ENCODE data around the gene MYNN.

MYNN gene

DNA sequence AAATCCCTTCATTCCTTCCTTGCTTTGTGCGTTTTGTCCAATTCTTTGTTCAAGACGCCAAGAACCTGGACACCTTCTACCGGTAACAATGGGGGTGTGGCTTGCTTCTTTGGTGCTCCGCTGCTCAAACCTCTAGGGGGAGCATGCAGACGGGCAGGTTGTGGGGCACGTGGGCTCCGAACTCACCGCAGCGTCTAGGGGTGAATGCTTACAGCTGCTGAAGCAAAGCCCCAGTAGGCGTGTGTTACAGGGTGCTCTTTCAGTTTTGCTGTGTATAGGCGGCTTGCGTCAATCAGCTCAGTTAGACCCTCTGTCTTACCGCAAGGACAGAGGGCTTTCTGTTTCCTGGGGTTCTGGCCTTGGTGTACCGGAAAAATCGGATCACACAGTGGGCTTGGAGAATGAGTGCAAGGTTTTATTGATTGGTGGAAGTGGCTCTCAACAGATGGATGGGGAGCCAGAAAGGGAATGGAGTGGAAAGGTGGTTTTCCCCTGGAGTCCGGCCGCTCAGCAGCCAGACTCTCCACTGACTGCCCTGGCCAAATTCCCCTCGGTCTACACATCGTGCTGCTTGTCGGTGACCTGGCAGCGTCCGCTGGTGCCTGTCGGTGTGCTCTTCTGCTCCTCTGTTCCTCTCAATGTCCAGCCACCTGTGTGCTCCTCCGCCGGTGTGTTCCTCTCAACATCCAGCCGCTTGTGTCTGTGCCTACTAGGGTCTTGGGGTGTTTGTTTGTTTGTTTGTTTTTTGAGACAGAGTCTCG is 40.7 kb downstream of the MYNN start:
- Histone ChIP-seq H3K56ac (ENCODE audit: low read length) (no peak overlapping the region), H3K4me2 (ENCODE audit: low read length) (no peak overlapping the region), H3K27ac (ENCODE audit: low read depth, low read length) (no peak overlapping the region), H2BK15ac (replicated peaks; ENCODE audit: low read depth) (no peak overlapping the region), H3K18ac (ENCODE audit: low read length) (no peak overlapping the region), H2BK120ac (ENCODE audit: low read depth, low read length) (no peak overlapping the region), H3K4me3 (ENCODE audit: low read length) (no peak overlapping the region), H3K9ac (ENCODE audit: low read length) (no peak overlapping the region), H4K5ac (ENCODE audit: low read length) (no peak overlapping the region), H3K4ac (ENCODE audit: low read depth, low read length) (no peak overlapping the region), H3K79me2 (ENCODE audit: control insufficient read depth, insufficient read depth, low read length) (no peaks in the 10 kb centered on the region), H3K79me1 (ENCODE audit: low read length) (no peaks in the 10 kb centered on the region), H4K8ac (ENCODE audit: low read depth, low read length) (no peak overlapping the region), H3K27me3 (ENCODE audit: insufficient read depth, low read length, poor library complexity) (no peaks in the 10 kb centered on the region), H3K23ac (ENCODE audit: low read length) (no peak overlapping the region), H2BK5ac (ENCODE audit: low read length) (no peak overlapping the region), H3K36me3 (ENCODE audit: control insufficient read depth, insufficient read depth, low read length) (no peaks in the 10 kb centered on the region), H2AK5ac (ENCODE audit: low read length) (no peak overlapping the region), H3K4me1 (ENCODE audit: control insufficient read depth, low read depth, low read length) (no peaks in the 10 kb centered on the region)
- no CpG with 5 or more reads among the region's 27 CpGs for WGBS (ENCODE audit: extremely low coverage, insufficient coverage, low lambda C conversion rate)
- DNase-seq, result peak; percentile 80

GRCh38 chr3:169815590-169816150 is 42.5 kb downstream of the MYNN start:
- no peak for DNase-seq
- no peak overlapping the region for H3K18ac ChIP-seq (ENCODE audit: low read length)
- no peak overlapping the region for H3K4ac ChIP-seq (ENCODE audit: low read depth, low read length)
- H3K4me2 ChIP-seq (ENCODE audit: low read length), result no peak overlapping the region
- H2BK15ac ChIP-seq (replicated peaks; ENCODE audit: low read depth), result no peak overlapping the region
- no peak overlapping the region for H3K23ac ChIP-seq (ENCODE audit: low read length)
- H2BK120ac ChIP-seq (ENCODE audit: low read depth, low read length), result no peak overlapping the region
- H3K9ac ChIP-seq (ENCODE audit: low read length), result no peak overlapping the region
- H3K79me1 ChIP-seq (ENCODE audit: low read length), result no peaks in the 10 kb centered on the region
- H3K27me3 ChIP-seq (ENCODE audit: insufficient read depth, low read length, poor library complexity), result no peaks in the 10 kb centered on the region
- no peak overlapping the region for H3K27ac ChIP-seq (ENCODE audit: low read depth, low read length)
- no peak overlapping the region for H4K5ac ChIP-seq (ENCODE audit: low read length)
- H3K36me3 ChIP-seq (ENCODE audit: control insufficient read depth, insufficient read depth, low read length), result no peaks in the 10 kb centered on the region
- WGBS (ENCODE audit: extremely low coverage, insufficient coverage, low lambda C conversion rate), result no CpG with 5 or more reads among the region's 4 CpGs
- H2BK5ac ChIP-seq (ENCODE audit: low read length), result no peak overlapping the region
- H3K56ac ChIP-seq (ENCODE audit: low read length), result no peak overlapping the region
- H3K79me2 ChIP-seq (ENCODE audit: control insufficient read depth, insufficient read depth, low read length), result no peaks in the 10 kb centered on the region
- no peak overlapping the region for H2AK5ac ChIP-seq (ENCODE audit: low read length)
- no peak overlapping the region for H3K4me3 ChIP-seq (ENCODE audit: low read length)
- H4K8ac ChIP-seq (ENCODE audit: low read depth, low read length), result no peak overlapping the region
- H3K4me1 ChIP-seq (ENCODE audit: control insufficient read depth, low read depth, low read length), result no peaks in the 10 kb centered on the region

DNA sequence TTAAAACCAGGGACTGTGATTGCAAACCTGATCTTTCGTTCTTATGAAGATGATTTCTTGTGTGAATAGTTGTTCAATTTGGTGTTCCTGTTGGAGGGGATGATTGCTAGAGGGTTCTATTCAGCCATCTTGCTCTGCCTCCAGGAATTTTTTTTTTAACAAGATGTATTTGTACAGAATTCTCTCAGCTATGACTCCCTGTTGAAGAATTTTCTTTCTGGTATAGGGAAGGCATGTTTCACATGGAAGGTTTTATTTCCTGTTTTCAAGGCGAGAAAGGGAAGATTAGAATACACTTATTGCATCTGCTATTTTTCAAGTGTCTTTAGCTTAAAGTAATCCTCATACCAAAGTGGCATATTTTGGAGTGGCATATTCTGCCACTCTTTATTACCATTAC is 45.1 kb downstream of the MYNN start:
- no peak overlapping the region for H2BK5ac ChIP-seq (ENCODE audit: low read length)
- WGBS (ENCODE audit: extremely low coverage, insufficient coverage, low lambda C conversion rate), result no CpG with 5 or more reads among the region's 2 CpGs
- H3K27ac ChIP-seq (ENCODE audit: low read depth, low read length), result no peak overlapping the region
- no peak overlapping the region for H3K9ac ChIP-seq (ENCODE audit: low read length)
- no peaks in the 10 kb centered on the region for H3K79me1 ChIP-seq (ENCODE audit: low read length)
- H2BK120ac ChIP-seq (ENCODE audit: low read depth, low read length), result no peak overlapping the region
- H3K56ac ChIP-seq (ENCODE audit: low read length), result no peak overlapping the region
- no peak overlapping the region for H2AK5ac ChIP-seq (ENCODE audit: low read length)
- no peak overlapping the region for H3K4me2 ChIP-seq (ENCODE audit: low read length)
- H3K79me2 ChIP-seq (ENCODE audit: control insufficient read depth, insufficient read depth, low read length), result no peaks in the 10 kb centered on the region
- H3K27me3 ChIP-seq (ENCODE audit: insufficient read depth, low read length, poor library complexity), result no peaks in the 10 kb centered on the region
- H4K8ac ChIP-seq (ENCODE audit: low read depth, low read length), result no peak overlapping the region
- H3K36me3 ChIP-seq (ENCODE audit: control insufficient read depth, insufficient read depth, low read length), result no peaks in the 10 kb centered on the region
- no peak overlapping the region for H4K5ac ChIP-seq (ENCODE audit: low read length)
- H3K23ac ChIP-seq (ENCODE audit: low read length), result no peak overlapping the region
- H3K18ac ChIP-seq (ENCODE audit: low read length), result no peak overlapping the region
- H3K4me1 ChIP-seq (ENCODE audit: control insufficient read depth, low read depth, low read length), result no peaks in the 10 kb centered on the region
- no peak overlapping the region for H3K4me3 ChIP-seq (ENCODE audit: low read length)
- DNase-seq, result no peak
- no peak overlapping the region for H2BK15ac ChIP-seq (replicated peaks; ENCODE audit: low read depth)
- H3K4ac ChIP-seq (ENCODE audit: low read depth, low read length), result no peak overlapping the region

DNA sequence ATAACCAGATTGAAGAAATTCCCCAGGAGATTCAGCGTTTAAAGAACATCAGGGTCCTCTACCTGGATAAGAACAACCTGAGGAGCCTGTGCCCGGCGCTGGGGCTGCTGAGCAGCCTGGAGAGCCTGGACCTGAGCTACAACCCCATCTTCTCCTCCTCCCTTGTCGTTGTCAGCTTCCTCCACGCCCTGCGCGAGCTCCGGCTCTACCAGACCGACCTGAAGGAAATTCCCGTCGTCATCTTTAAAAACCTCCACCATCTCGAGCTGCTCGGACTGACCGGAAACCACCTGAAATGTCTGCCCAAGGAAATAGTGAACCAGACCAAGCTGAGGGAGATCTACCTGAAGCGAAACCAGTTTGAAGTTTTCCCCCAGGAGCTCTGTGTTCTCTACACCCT is 48.9 kb downstream of the MYNN start:
- WGBS (ENCODE audit: extremely low coverage, insufficient coverage, low lambda C conversion rate), result no CpG with 5 or more reads among the region's 15 CpGs
- no peak overlapping the region for H3K4ac ChIP-seq (ENCODE audit: low read depth, low read length)
- DNase-seq, result no peak

GRCh38 chr3:169822540-169822939 is 49.3 kb downstream of the MYNN start:
- no peaks in the 10 kb centered on the region for H3K36me3 ChIP-seq (ENCODE audit: control insufficient read depth, insufficient read depth, low read length)
- H3K4ac ChIP-seq (ENCODE audit: low read depth, low read length), result no peak overlapping the region
- H2BK15ac ChIP-seq (replicated peaks; ENCODE audit: low read depth), result no peak overlapping the region
- no CpG with 5 or more reads among the region's 20 CpGs for WGBS (ENCODE audit: extremely low coverage, insufficient coverage, low lambda C conversion rate)
- H2BK120ac ChIP-seq (ENCODE audit: low read depth, low read length), result no peak overlapping the region
- H4K8ac ChIP-seq (ENCODE audit: low read depth, low read length), result no peak overlapping the region
- H3K4me1 ChIP-seq (ENCODE audit: control insufficient read depth, low read depth, low read length), result no peaks in the 10 kb centered on the region
- no peak overlapping the region for H3K18ac ChIP-seq (ENCODE audit: low read length)
- no peak overlapping the region for H2BK5ac ChIP-seq (ENCODE audit: low read length)
- no peaks in the 10 kb centered on the region for H3K79me1 ChIP-seq (ENCODE audit: low read length)
- no peak overlapping the region for H4K5ac ChIP-seq (ENCODE audit: low read length)
- no peaks in the 10 kb centered on the region for H3K79me2 ChIP-seq (ENCODE audit: control insufficient read depth, insufficient read depth, low read length)
- no peak overlapping the region for H2AK5ac ChIP-seq (ENCODE audit: low read length)
- H3K56ac ChIP-seq (ENCODE audit: low read length), result no peak overlapping the region
- H3K9ac ChIP-seq (ENCODE audit: low read length), result no peak overlapping the region
- H3K4me3 ChIP-seq (ENCODE audit: low read length), result no peak overlapping the region
- H3K4me2 ChIP-seq (ENCODE audit: low read length), result no peak overlapping the region
- no peak overlapping the region for H3K23ac ChIP-seq (ENCODE audit: low read length)
- no peaks in the 10 kb centered on the region for H3K27me3 ChIP-seq (ENCODE audit: insufficient read depth, low read length, poor library complexity)
- no peak overlapping the region for H3K27ac ChIP-seq (ENCODE audit: low read depth, low read length)
- no peak for DNase-seq

More for the DNA sequence above, 48.9 kb downstream of the MYNN start:
- Histone ChIP-seq H2BK120ac (ENCODE audit: low read depth, low read length) (no peak overlapping the region), H4K5ac (ENCODE audit: low read length) (no peak overlapping the region), H3K27me3 (ENCODE audit: insufficient read depth, low read length, poor library complexity) (no peaks in the 10 kb centered on the region), H3K36me3 (ENCODE audit: control insufficient read depth, insufficient read depth, low read length) (no peaks in the 10 kb centered on the region), H2AK5ac (ENCODE audit: low read length) (no peak overlapping the region), H3K18ac (ENCODE audit: low read length) (no peak overlapping the region), H3K4me2 (ENCODE audit: low read length) (no peak overlapping the region), H3K79me1 (ENCODE audit: low read length) (no peaks in the 10 kb centered on the region), H3K4me1 (ENCODE audit: control insufficient read depth, low read depth, low read length) (no peaks in the 10 kb centered on the region), H2BK15ac (replicated peaks; ENCODE audit: low read depth) (no peak overlapping the region), H3K79me2 (ENCODE audit: control insufficient read depth, insufficient read depth, low read length) (no peaks in the 10 kb centered on the region), H4K8ac (ENCODE audit: low read depth, low read length) (no peak overlapping the region), H3K9ac (ENCODE audit: low read length) (no peak overlapping the region), H3K4me3 (ENCODE audit: low read length) (no peak overlapping the region), H2BK5ac (ENCODE audit: low read length) (no peak overlapping the region), H3K56ac (ENCODE audit: low read length) (no peak overlapping the region), H3K23ac (ENCODE audit: low read length) (no peak overlapping the region), H3K27ac (ENCODE audit: low read depth, low read length) (no peak overlapping the region)

GRCh38 chr3:169822983-169823382 is 49.8 kb downstream of the MYNN start:
- H2BK120ac ChIP-seq (ENCODE audit: low read depth, low read length), result no peak overlapping the region
- H3K23ac ChIP-seq (ENCODE audit: low read length), result no peak overlapping the region
- H2BK15ac ChIP-seq (replicated peaks; ENCODE audit: low read depth), result no peak overlapping the region
- no peak overlapping the region for H3K56ac ChIP-seq (ENCODE audit: low read length)
- no peaks in the 10 kb centered on the region for H3K4me1 ChIP-seq (ENCODE audit: control insufficient read depth, low read depth, low read length)
- H3K79me1 ChIP-seq (ENCODE audit: low read length), result no peaks in the 10 kb centered on the region
- H4K8ac ChIP-seq (ENCODE audit: low read depth, low read length), result no peak overlapping the region
- no peak overlapping the region for H3K9ac ChIP-seq (ENCODE audit: low read length)
- no peaks in the 10 kb centered on the region for H3K79me2 ChIP-seq (ENCODE audit: control insufficient read depth, insufficient read depth, low read length)
- no peak overlapping the region for H4K5ac ChIP-seq (ENCODE audit: low read length)
- H3K4ac ChIP-seq (ENCODE audit: low read depth, low read length), result no peak overlapping the region
- H3K27me3 ChIP-seq (ENCODE audit: insufficient read depth, low read length, poor library complexity), result no peaks in the 10 kb centered on the region
- H3K27ac ChIP-seq (ENCODE audit: low read depth, low read length), result no peak overlapping the region
- H2BK5ac ChIP-seq (ENCODE audit: low read length), result no peak overlapping the region
- H3K18ac ChIP-seq (ENCODE audit: low read length), result no peak overlapping the region
- H3K4me2 ChIP-seq (ENCODE audit: low read length), result no peak overlapping the region
- no peak overlapping the region for H3K4me3 ChIP-seq (ENCODE audit: low read length)
- WGBS (ENCODE audit: extremely low coverage, insufficient coverage, low lambda C conversion rate), result no CpG with 5 or more reads among the region's 6 CpGs
- no peaks in the 10 kb centered on the region for H3K36me3 ChIP-seq (ENCODE audit: control insufficient read depth, insufficient read depth, low read length)
- DNase-seq, result no peak
- no peak overlapping the region for H2AK5ac ChIP-seq (ENCODE audit: low read length)
